ENCODE results near the gene PLEKHA4.
A peak's percentile ranks its signal among the peaks of the same experiment; 100 is the strongest.

Gene PLEKHA4

GRCh38 chr19:48837687-48838086, 30.7 kb downstream of the PLEKHA4 start:
- TF ChIP-seq, protein P1, sequence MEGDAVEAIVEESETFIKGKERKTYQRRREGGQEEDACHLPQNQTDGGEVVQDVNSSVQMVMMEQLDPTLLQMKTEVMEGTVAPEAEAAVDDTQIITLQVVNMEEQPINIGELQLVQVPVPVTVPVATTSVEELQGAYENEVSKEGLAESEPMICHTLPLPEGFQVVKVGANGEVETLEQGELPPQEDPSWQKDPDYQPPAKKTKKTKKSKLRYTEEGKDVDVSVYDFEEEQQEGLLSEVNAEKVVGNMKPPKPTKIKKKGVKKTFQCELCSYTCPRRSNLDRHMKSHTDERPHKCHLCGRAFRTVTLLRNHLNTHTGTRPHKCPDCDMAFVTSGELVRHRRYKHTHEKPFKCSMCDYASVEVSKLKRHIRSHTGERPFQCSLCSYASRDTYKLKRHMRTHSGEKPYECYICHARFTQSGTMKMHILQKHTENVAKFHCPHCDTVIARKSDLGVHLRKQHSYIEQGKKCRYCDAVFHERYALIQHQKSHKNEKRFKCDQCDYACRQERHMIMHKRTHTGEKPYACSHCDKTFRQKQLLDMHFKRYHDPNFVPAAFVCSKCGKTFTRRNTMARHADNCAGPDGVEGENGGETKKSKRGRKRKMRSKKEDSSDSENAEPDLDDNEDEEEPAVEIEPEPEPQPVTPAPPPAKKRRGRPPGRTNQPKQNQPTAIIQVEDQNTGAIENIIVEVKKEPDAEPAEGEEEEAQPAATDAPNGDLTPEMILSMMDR (IDR thresholded peaks at IDR 0.05; ENCODE audit: low read depth, low read length), result no peak
- no peak overlapping the region for H3K4me3 ChIP-seq (ENCODE audit: low read depth, low read length)

DNA sequence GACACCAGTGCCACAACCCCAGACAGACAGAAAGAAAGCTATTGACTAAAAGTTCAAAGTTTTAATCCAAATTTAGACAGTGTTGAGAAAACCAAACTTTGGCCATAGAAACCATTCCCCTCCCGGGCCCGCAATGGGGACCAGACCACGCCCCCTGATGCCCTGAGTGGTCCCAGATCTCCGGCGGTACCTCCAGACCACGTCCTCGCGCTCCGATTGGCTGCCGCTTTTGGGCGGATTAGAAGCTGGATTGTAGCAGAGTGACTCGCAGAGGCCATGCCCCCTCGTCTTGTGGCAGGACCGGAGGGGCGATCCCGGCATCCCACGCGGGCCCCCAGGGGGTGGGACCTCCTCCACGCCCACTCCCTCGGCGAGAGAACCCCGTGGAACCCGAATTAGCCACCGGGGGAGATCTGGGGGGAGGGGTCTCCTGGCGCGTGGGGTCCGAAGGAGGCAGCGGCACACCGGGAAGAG, 31.3 kb downstream of the PLEKHA4 start:
- H3K4me3 ChIP-seq (ENCODE audit: low read depth, low read length), result no peak overlapping the region
- TF ChIP-seq, protein P1 (IDR thresholded peaks at IDR 0.05; ENCODE audit: low read depth, low read length), result no peak

GRCh38 chr19:48836089-48837017, 32.1 kb downstream of the PLEKHA4 start, which contains the start of gene HSD17B14:
Gene HSD17B14, minus strand, starts transcription at chr19:48836491. Its CDS starts 80 bp downstream, at chr19:48836411.
- no peak within 1 kb of the TSS for H3K4me3 ChIP-seq (ENCODE audit: low read depth, low read length)
- TF ChIP-seq, protein P1 (IDR thresholded peaks at IDR 0.05; ENCODE audit: low read depth, low read length), result no peak

GRCh38 chr19:48835734-48836088, 32.7 kb downstream of the PLEKHA4 start:
- TF ChIP-seq, protein P1 (IDR thresholded peaks at IDR 0.05; ENCODE audit: low read depth, low read length), result peak; percentile 82
- no peak overlapping the region for H3K4me3 ChIP-seq (ENCODE audit: low read depth, low read length)

GRCh38 chr19:48833977-48834376, 34.4 kb downstream of the PLEKHA4 start:
- no peak overlapping the region for H3K4me3 ChIP-seq (ENCODE audit: low read depth, low read length)
- TF ChIP-seq, protein P1 (IDR thresholded peaks at IDR 0.05; ENCODE audit: low read depth, low read length), result no peak

DNA sequence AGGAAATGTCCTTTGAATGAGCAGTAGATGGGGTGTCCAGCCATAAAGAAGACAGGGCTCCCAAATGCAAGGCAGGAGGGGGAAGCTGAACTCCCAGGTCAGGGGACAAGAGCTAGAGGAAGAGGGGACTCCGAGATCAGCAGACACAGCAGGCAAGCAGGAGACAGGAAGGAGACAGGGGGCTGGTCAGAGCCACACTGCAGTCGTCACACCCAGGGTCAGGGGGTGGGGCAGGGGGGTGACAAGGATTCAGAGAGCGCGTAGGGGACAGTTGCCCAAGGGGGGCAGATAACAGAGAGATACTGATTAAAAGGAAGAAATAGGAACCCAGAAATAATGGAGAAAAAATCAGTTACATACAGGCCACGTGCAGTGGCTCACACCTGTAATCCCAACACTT, 35.4 kb downstream of the PLEKHA4 start:
- H3K4me3 ChIP-seq (ENCODE audit: low read depth, low read length), result no peak overlapping the region
- TF ChIP-seq, protein P1 (IDR thresholded peaks at IDR 0.05; ENCODE audit: low read depth, low read length), result no peak

GRCh38 chr19:48830965-48831364, 37.5 kb downstream of the PLEKHA4 start:
- TF ChIP-seq, protein P1 (IDR thresholded peaks at IDR 0.05; ENCODE audit: low read depth, low read length), result no peak
- no peak overlapping the region for H3K4me3 ChIP-seq (ENCODE audit: low read depth, low read length)
